Right lobe of liver (tissue), 6 donors: ENCODE measurements around the gene ZCCHC24. TPM values are rescaled to one million over a fixed set of nuclear protein-coding genes. Genes with fewer than 3 reads are reported as not detected.

ENCODE experiments used
- ATAC-seq, 4 donors: fragments of 200-7000 bp; cut with Tn5 transposase; one replicate each; pipeline ENCODE4 v1.9.1; 2020; ENCODE audit warnings: mild to moderate bottlenecking in 4 of 4, moderate library complexity in 4 of 4
- DNase-seq, 3 donors: peaks; one replicate each; pipeline ENCODE4 v3.0.0-alpha.2; 2020
- H3K27ac ChIP-seq, 3 donors: fragments of 200-600 bp; one replicate each; pipeline ENCODE4 v1.8.0; 2022
- H3K27me3 ChIP-seq, 2 donors: fragments of 200-600 bp; one replicate each; pipeline ENCODE4 v1.8.0; 2022
- H3K36me3 ChIP-seq, 4 donors: fragments of 200-600 bp; sonication (generic) in 1 of 4; one replicate each; pipeline versions ENCODE4 v1.5.1 to v1.8.0; 2017 to 2022; ENCODE audit warnings: control low read depth in 1 of 4
- H3K4me1 ChIP-seq, 4 donors: fragments of 200-600 bp; sonication (generic) in 1 of 4; one replicate each; pipeline versions ENCODE4 v1.5.1 to v1.8.0; 2017 to 2022; ENCODE audit warnings: control low read depth in 1 of 4
- H3K4me3 ChIP-seq, 3 donors: fragments of 200-600 bp; one replicate each; pipeline ENCODE4 v1.8.0; 2022
- H3K9me3 ChIP-seq, 4 donors: fragments of 200-600 bp; sonication (generic) in 1 of 4; one replicate each; pipeline versions ENCODE4 v1.5.1 to v1.8.0; 2017 to 2022; ENCODE audit warnings: control low read depth in 1 of 4
- CTCF ChIP-seq, 4 donors: fragments of 200-600 bp in 3 of 4; fragments of 450-650 bp in 1 of 4; IDR thresholded peaks; one replicate each; pipeline versions ENCODE4 v1.5.1 to v1.8.0; 2016 to 2022; ENCODE audit warnings: antibody characterized with exemption in 4 of 4, mild to moderate bottlenecking in 2 of 4
- POLR2A ChIP-seq: fragments of 450-650 bp; IDR thresholded peaks from one replicate; pipeline ENCODE4 v1.6.1; 2017; ENCODE audit warnings: antibody characterized with exemption, mild to moderate bottlenecking
- WGBS: methylation state at CpG from one replicate; pipeline ENCODE4 v1.1.6; 2018; ENCODE audit warnings: low coverage, low lambda C conversion rate; ENCODE audit not compliant: insufficient coverage; ENCODE audit errors: missing lambda C conversion rate; 5-methylcytosine and 5-hydroxymethylcytosine counted together
- intact Hi-C, 2 donors: fragments of 100-400 bp; cut with DNase I; formaldehyde crosslinking; loops; one replicate each; pipeline versions ENCODE4 v1.11.2 to v1.14.1; 2022
- total RNA-seq, 6 experiments: library from RNA; depleted of rRNA in 2 of 6; stranded (reverse); fragments of >200 nt in 2 of 6; fragmentation: NEBNext Ultra II Directional in 3 of 6; extraction: Animal tissue kit (Norgen Biotek cat#: 25700) in 3 of 6; gene quantifications; one replicate each; pipeline versions ENCODE4 v1.1.0 to v1.2.4, GENCODE V29; 2016 to 2023
- donor health status: DM: no; HTN: yes; CAD: no.
- donor health status: DM: no; HTN: no; CAD: no.
- donor health status: DM: no; HTN: no; CAD: no.
- donor health status: DM: no; HTN: yes; CAD: no.
- donor health status: DM: no; HTN: yes; CAD: no.

ZCCHC24 gene
- total RNA-seq, 6 experiments from 2014 or later: 19.8 to 33.6 (median 22.7) TPM

GRCh38 chr10:79354615-79355014, 90.8 kb downstream of the ZCCHC24 start:
- DNase-seq (no peak), ATAC-seq (no peak)
- H3K27ac ChIP-seq: no peak overlapping the region
- 100% methylated on average over 1 of the region's 6 CpGs for WGBS
- TF ChIP-seq POLR2A (no peak), CTCF (IDR thresholded peaks at IDR 0.05) (no peak)
- H3K9me3 ChIP-seq: no peaks in the 10 kb centered on the region
- H3K4me3 ChIP-seq: no peak overlapping the region
- intact Hi-C loops: no loop called here
- H3K27me3 ChIP-seq: no peaks in the 10 kb centered on the region
- H3K4me1 ChIP-seq: peaks cover 0 to 10% (median 0%) of the 10 kb centered on the region in 4 donors
- peaks cover 0 to 52% (median 39%) of the 10 kb centered on the region in 4 donors for H3K36me3 ChIP-seq

GRCh38 chr10:79354141-79354540, 91.3 kb downstream of the ZCCHC24 start:
- no peaks in the 10 kb centered on the region for H3K9me3 ChIP-seq
- no peak for DNase-seq
- TF ChIP-seq CTCF (IDR thresholded peaks at IDR 0.05): no peak
- TF ChIP-seq POLR2A: no peak
- peaks cover 0 to 57% (median 41%) of the 10 kb centered on the region in 4 donors for H3K36me3 ChIP-seq
- H3K27me3 ChIP-seq: no peaks in the 10 kb centered on the region
- no peak overlapping the region for H3K4me3 ChIP-seq
- H3K27ac ChIP-seq: no peak overlapping the region
- ATAC-seq: no peak
- peaks cover 0 to 13% (median 2%) of the 10 kb centered on the region in 4 donors for H3K4me1 ChIP-seq
- WGBS: 37% methylated on average over 3 of the region's 3 CpGs
- intact Hi-C loops: no loop called here

GRCh38 chr10:79353726-79354125, 91.7 kb downstream of the ZCCHC24 start:
- 91% methylated on average over 6 of the region's 11 CpGs for WGBS
- no peak overlapping the region for H3K27ac ChIP-seq
- ATAC-seq: no peak

GRCh38 chr10:79353000-79353406, 92.4 kb downstream of the ZCCHC24 start:
- Histone ChIP-seq H3K4me1 (peaks cover 0 to 13% (median 6%) of the 10 kb centered on the region in 4 donors), H3K36me3 (peaks cover 0 to 59% (median 42%) of the 10 kb centered on the region in 4 donors), H3K4me3 (no peak overlapping the region), H3K9me3 (no peaks in the 10 kb centered on the region), H3K27ac (no peak overlapping the region), H3K27me3 (no peaks in the 10 kb centered on the region)
- ATAC-seq (no peak), DNase-seq (no peak)
- intact Hi-C loops: no loop called here
- WGBS: 71% methylated on average over 7 of the region's 8 CpGs
- TF ChIP-seq POLR2A (no peak), CTCF (IDR thresholded peaks at IDR 0.05) (no peak)

More at GRCh38 chr10:79353726-79354125, 91.7 kb downstream of the ZCCHC24 start:
- TF ChIP-seq POLR2A (no peak), CTCF (IDR thresholded peaks at IDR 0.05) (no peak)
- Histone ChIP-seq H3K9me3 (no peaks in the 10 kb centered on the region), H3K36me3 (peaks cover 0 to 59% (median 42%) of the 10 kb centered on the region in 4 donors), H3K4me1 (peaks cover 0 to 13% (median 4%) of the 10 kb centered on the region in 4 donors), H3K27me3 (no peaks in the 10 kb centered on the region), H3K4me3 (no peak overlapping the region)
- intact Hi-C loops: no loop called here
- DNase-seq: no peak
